GM18520 (cell line): Measurements from ENCODE around the gene IFNG.
A peak's percentile ranks its signal among the peaks of the same experiment; 100 is the strongest.

Source experiments
- ATAC-seq: cut with Tn5 transposase; IDR thresholded peaks from one replicate; pipeline ENCODE4 v1.9.1; 2021; ENCODE audit not compliant: unreplicated experiment

IFNG gene

DNA sequence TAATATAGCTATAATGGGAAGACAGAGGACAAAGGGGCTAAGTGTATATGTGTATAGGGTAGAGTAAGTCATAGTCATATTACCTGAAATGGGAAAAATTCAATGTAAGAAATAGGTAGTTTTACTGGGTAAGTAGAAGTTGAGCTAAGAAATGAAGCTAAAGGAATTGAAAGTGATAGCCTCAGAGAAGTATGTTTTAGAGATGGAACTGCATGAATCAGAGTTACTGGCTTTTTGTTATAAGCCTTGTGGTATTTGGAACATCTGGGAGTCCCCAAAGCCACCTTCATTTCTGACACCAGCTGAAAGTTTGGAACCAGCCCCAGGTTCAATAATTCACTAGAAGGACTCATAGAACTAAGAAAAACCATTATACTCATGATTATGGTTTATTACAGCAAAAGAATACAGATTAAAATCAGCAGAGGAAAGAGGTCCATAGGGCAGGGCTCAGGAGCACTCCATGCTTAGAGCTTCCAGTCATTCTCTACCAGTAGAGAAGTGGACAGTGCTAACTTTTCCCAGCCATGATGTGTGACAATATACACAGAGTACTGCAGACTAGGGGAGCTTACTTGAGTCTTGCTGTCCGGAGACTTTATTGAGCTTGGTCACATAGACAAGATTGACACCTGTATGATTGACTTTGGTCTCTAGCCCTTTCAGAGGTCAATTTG lies 9.8 kb upstream of the IFNG start:
- ATAC-seq, result no peak

DNA sequence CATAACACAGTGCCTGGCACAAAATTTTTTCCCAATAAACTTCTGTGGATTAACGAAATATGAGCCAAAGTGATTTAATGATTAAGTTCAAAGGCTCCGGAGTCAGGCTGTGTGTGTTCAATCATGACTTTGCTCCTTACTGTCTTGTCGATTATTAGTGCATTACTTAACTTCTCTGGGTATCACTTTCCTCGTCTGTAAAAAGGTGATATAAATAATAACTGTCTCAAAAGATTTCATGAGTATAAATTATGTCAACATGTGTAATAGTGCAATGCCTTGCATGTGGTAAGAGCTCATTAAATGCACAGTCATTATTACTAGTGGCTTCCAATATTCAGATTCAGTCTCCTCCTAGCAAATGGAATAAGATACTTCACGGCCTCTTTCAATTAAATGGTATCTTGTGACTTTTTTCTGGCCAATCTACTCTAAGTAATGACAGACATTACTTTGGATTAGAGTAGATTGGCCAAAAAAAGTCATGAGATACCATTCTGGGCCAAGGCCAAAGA lies 6.8 kb upstream of the IFNG start:
- no peak for ATAC-seq

DNA sequence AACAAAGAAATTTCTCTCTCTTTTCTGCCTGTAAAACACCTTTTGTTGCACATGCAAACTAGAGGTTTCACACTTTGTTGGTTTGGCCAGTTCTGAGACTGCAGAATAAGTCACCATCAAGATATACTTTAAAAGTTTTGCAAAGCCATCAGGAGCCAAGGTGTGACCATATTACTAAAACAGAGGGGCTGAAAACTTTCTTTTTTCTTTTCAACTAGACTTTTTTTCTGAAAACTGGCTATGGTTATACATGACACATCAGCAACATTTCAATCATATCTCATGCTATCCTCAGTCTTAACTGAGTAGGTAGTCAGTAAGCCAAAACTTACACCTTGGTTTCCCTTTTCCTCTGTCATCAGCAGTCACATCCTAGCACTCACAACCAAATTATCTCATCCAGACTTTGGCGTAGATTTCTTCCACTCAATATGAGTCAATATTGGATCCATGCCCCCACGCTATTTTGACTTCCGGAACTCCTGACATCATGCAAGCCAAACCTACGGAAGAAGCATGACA lies 4.1 kb upstream of the IFNG start:
- peak; percentile 74 for ATAC-seq

DNA sequence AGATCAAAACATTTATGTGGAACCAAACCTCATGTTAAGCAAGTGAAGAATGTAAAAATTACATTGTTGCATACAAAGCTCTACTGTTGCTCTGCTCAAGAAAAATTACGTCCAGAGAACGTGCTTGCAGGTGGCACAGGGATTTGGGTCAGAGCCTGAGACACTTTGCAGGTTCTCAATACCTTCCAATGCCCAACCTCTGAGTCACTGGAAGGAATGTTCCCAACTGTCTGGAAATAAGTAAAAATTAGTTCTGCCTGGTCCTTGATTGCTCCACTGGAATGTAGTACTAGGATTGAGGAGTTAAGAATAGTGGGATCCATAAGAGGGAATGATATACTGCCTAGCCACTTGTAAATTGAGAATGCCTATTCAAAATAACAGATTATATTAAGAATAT lies 2.8 kb upstream of the IFNG start:
- no peak for ATAC-seq

DNA sequence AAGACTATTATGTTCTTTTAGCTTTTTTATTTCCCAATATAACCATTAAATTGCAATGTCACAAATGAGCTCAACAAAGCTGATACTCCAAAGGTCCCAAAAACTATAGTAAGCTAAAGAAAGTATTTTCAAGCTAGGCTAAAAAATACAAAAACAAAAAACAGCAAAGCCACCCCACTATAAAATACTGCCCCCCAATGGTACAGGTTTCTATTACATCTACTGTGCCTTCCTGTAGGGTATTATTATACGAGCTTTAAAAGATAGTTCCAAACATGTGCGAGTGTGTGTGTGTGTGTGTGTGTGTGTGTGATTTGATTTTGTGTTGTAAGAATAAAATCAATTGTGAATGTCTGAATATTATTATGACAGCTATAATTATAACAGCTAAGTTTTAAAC lies 1.1 kb downstream of the IFNG start:
- no peak for ATAC-seq

DNA sequence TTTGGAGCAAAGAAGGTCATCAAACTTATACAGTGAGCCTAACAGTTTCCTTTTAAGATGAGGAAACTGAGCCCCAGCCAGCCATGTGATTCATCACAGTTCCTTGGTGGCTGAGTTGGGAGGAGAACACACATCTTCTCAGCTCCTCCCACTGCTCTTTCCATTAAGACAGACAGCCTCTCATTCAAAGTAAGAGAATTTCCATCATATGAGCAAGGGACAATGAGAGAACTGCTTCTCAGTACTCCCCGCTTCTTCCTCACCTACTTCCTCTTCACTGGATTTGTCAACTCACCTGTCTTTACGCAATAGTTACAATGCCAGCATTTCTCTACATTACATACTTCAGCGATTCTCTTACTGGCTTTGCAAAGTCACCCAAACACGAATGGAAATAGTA lies 2.2 kb downstream of the IFNG start:
- ATAC-seq, result no peak

DNA sequence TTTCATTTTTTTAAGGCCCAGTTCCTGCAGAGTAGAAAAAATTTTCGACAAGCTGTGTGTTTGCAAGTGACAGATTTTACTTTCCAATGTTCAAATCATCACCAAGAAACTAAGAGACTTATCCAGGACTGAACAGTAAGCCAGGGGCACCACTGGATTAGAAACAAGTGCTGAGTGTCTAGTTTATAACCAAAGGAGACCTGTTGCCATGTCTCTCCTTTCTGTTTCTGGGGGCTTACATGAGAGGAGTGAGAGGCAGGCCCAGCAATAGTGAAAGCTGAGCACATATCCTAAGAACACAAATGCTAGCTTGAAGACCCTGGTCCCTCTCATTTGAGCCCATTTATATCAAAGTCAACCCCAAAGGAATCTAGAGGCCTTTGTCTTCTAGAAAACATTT lies 2.9 kb downstream of the IFNG start:
- ATAC-seq, result no peak

DNA sequence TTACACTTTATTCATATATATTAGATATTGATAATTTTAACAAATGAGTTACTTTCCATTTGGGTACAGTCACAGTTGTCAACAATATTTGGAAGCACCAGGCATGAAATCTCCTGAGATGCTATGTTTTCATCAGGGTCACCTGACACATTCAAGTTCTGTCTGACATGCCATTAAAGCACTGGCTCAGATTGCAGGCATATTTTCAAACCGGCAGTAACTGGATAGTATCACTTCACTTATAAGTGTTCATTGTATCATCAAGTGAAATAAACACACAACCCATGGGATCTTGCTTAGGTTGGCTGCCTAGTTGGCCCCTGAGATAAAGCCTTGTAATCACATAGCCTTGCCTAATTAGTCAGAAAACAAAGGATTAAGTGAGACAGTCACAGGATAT lies 4.8 kb downstream of the IFNG start:
- no peak for ATAC-seq

DNA sequence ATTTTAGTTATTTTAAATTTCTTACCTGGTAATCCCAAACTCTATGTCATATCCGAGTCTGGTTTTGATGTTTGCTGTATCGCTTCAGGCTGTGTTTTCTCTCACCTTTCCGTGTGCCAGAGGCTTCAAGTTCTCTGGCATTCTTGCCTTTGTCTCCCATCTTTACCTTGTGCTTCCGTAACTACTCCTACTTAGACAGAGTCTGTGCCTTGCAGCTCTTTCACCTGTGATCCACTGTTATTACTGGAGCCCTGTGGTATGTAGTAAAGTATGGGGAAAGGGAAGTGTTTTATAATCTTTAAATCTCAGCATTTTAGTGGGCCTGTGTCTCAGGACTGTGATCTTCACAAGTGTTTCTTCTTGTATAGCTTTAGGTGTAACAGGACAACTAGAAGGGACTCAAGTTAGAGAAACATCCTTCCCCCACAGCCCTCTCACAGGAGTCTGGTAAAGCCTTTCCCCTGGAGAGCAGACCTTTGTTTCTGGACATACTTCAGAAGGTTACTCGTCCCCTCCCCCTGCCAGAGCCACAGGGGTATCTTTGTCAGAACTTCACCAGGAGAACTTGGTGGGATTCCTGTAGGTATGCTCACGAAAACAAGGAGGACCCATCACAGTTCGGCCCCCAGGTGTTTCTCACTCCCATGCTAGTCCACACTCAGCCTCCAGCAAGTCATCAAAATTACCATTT lies 11.1 kb downstream of the IFNG start:
- no peak for ATAC-seq

DNA sequence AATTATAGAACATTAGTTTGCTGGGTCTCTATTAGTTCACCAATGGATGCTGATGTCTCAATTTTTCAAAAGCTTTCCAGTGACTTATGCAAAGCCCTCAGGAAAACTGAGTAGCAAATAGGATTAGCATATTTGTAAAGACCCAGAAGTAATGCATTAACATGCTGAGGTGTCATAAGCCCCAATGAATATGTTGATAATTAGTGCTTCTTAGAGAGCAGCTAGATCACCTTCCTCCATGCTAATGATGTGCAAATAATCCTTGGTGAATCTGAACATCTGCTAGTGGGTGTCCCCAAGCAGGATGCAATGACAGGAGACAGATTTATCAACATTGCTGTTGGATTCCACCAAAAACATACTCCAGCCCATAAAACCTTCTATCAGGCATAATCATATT lies 19.0 kb downstream of the IFNG start:
- ATAC-seq, result no peak

DNA sequence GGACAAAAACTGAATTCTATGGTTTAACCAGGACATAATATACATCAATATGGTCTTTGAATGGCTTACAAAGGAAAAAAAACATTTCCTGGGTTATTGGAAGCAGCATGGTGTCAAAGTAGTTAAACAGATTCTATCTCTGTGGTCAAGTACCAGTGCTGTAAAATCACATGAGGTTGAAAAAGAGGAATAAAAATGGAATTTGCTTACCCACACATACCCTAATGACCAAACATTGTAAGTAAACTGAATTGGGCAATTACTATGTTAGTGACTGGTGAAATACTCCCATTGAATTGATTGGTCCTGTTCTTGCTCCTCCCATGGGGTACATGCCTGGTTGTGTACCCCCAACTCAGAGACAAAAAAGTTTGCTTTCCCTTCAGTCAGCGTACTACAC lies 19.6 kb downstream of the IFNG start:
- no peak for ATAC-seq

DNA sequence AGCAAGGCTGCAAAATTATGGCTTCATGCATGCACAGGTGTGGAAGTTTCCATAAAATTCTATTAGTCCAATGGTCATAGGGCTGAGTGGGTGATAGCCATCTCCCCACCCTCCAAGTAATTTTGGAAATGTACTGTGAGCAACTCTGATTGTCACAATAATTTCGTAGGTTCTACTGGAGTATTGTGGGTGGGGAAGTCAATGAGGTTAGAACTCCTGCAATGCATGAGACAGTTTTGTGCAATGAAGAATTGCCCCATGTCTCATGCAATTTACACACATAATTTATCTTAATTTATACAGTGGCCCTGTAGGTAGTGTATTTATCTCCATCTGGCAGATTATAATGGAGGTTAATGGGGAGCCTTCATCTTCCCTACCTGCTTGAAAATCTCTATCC lies 20.5 kb downstream of the IFNG start:
- ATAC-seq, result no peak

DNA sequence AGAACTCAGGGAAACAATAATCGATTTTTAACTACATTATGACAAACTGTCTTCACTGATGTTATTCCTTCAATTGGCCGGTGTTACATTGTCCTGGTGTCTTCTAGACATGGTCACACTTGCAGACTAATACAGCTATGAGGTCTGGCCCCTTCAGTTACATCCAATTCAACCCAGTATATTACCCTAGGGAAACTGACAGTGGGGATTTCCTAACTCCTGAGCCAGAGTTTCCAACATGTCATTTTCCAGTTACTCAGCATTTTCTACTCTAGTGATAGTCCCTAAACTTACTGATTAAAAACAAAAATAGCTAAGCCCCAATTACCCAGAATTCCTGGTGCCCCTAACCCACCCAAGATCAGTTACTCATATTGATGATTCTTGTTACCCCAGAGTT lies 21.1 kb downstream of the IFNG start:
- ATAC-seq, result no peak

DNA sequence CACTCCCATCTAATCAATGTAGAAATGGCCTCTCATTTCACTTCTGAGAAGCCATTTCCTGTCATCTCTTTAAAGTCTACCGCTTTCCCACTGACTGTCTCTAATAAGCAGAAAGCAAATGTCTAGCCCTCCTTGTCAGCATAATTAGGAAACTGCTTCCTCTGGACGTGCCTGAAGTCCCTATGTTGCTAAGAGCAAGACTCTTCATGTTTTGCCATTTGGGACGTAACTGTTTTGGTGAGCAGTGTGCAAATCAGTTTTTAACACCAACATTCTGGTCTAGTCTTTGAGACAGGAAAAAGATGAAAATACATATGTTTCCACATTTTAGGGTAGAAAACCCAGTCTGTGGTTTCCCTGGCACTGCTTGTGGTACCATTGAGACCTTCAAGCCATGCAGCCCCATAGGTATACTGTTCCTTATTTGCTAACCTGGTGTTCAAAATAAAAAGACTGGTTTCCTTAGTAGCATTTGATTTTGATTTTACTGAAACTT lies 22.2 kb downstream of the IFNG start:
- ATAC-seq, result no peak

DNA sequence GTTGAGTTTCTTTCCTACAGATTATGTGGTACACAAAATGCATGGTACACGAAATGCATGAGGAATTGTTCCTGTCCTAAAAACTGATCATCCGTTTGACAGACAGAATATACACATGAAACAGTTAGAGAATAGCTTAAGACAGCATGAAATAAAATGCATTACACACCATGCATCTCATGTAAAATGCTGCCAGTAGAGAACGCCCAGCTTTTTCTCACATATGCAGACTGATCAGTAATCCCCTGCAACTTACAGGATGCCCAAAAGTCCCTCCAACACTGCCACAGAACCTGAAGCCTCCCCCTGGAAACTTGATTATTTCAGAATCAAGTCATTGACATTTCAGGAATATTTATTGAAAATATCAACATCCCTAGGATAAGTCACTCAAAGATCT lies 24.0 kb downstream of the IFNG start:
- no peak for ATAC-seq

DNA sequence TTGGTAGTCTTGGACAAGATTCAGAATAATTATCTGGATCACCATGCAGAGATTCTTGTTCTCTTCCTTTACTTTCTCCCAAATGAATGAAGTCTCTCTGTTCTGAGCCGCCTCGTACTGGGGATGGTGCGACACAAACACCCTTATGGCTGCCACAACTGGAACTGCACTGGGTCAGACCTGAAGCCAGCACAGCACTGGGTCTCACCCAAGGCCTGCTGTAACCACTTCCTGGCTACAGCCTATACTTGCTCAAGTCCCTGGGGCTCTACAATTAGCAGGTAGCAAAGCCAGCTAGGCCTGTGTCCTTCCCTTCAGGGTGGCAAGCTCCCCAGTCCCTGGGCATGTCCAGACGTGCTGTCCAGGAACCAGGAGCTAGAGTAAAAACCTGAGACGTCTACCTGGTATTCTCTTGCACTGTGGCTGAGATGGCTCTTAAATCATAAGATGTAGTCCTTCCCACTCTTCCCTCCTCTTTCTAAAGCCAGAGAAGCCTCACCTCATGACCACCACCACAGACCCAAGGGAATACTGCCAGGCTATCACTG lies 27.6 kb downstream of the IFNG start:
- ATAC-seq, result no peak

DNA sequence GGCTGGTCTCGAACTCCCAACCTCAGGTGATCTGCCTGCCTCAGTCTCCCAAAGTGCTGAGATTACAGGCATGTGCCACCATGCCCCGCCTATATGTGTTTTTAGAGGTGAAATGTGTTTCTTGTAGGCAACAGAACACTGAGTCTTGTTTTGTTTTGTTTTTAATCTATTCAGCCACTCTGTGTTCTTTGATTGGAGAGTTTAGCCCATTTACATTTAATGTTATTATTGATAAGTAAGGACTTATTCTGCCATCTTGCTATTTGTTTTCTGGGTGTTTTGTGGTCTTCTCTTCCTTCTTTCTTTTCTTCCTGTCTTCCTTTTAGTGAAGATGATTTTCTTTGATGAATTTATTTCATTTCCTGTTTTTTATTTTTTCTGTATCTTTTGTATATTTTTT lies 29.6 kb downstream of the IFNG start:
- ATAC-seq, result no peak

DNA sequence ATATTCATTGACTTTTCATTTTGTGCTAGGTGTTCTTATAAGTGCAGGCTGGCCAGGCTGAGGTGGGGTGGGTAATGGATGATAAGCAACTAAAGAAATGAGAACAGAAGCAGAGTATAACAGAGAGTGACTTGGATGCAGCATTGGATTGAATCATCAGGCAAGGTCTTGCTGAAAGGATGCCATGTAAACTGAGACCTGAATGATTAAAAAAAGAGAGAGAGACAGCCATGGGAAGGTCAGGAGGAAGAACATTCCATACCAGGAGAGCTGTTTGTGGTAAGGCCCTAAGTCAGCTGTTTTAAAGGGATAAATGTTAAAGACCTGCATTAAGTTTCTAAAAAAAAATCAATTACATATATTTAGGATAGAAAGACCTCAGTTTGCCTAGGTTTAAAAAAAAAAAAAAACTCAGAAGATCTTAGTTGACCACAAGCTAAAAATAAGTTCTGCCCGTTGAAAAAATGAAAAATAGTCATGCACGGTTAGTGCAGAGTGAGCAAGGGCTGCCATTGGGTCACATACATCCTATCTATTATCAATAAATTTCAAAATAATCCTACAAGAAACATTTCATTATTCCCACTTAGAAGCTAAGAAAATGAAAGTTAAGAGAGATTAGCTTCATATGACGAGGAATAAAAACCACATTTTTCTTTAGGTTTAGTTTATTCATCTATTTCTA lies 37.2 kb downstream of the IFNG start:
- ATAC-seq, result no peak

DNA sequence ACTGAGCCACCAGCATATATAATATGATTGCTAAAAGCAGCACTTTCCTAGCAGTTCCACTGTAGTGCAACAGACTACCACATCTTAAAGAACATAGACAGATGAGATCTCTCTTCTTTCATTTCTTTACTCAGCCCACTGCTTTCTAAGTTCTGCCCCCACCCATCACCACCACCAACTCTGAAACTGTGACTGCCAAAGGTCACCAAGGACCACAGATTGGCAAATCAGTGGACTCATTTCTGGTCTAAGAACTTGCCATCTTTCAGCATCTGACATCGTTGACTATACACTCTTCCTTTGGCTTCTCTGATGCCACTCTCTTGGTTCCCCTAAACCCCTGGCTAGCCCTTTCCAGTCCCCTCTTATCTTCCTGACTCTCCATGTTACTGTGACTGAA lies 38.4 kb downstream of the IFNG start:
- ATAC-seq, result no peak

DNA sequence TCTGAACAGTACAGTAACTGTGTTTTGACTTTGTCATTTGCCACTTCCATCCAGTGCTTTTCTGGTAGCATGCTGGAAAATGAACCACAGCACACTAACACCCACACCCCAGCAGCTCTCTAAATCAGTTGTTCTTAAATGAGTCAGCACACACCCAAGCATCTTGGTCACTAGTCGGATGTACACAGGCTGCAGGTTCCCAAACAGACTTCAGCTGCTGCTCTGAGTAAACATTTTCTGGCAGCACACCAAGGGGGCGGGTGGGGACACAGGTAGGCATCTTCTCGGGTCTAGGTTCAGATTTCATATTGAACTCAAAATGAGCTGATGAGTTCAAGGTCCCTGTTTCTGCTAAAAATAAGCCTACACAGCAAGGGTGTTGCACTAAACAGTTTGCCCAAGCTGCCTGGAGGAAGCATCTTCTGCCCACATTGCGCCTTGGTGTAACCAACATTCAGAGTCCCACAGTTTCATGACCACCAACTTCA lies 39.8 kb downstream of the IFNG start:
- ATAC-seq, result peak; percentile 60

DNA sequence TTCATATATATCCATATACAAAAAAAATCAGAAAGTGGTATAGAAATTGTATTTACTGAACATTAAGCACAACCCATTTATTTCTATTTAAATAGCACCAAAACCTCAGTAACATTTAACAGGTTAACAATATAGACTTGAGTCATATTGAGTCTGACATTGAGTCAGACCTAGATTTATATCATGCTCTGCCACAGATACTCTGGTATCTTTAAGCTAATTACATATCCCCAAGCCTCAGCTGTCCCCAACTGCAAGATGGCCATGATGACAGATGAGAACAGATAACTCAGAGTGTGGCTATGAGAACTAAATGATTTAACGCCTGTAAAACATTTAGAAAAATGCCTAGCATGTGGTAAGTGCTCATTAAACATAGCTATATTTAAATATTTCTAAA lies 40.3 kb downstream of the IFNG start:
- ATAC-seq, result peak; percentile 69
